Ishikawa (cell line): ENCODE measurements around the gene FGF12.

Experiments used
- CEBPB ChIP-seq: IDR thresholded peaks from 2 replicates; pipeline ENCODE4 v1.6.1; 2012
- CREB1 ChIP-seq: IDR thresholded peaks from 2 replicates; pipeline ENCODE4 v1.6.1; 2012; ENCODE audit warnings: low read depth
- EGR1 ChIP-seq: IDR thresholded peaks from 2 replicates; pipeline ENCODE4 v1.6.1; 2012
- EP300 ChIP-seq: IDR thresholded peaks from 2 replicates; pipeline ENCODE4 v1.6.1; 2012; ENCODE audit warnings: borderline replicate concordance
- FOXM1 ChIP-seq: IDR thresholded peaks from 2 replicates; pipeline ENCODE4 v1.6.1; 2012; ENCODE audit warnings: low read depth, borderline replicate concordance
- MAX ChIP-seq: IDR thresholded peaks from 2 replicates; pipeline ENCODE4 v1.6.1; 2012
- NFIC ChIP-seq: IDR thresholded peaks from 2 replicates; pipeline ENCODE4 v1.6.1; 2012
- RAD21 ChIP-seq: IDR thresholded peaks from 2 replicates; pipeline ENCODE4 v1.6.1; 2012; ENCODE audit warnings: low read depth
- REST ChIP-seq: IDR thresholded peaks from 2 replicates; pipeline ENCODE4 v1.6.1; 2012; ENCODE audit warnings: low read depth, mild to moderate bottlenecking
- TAF1 ChIP-seq: IDR thresholded peaks from 2 replicates; pipeline ENCODE4 v1.6.1; 2012; ENCODE audit warnings: low read depth, mild to moderate bottlenecking
- TCF12 ChIP-seq: IDR thresholded peaks from 2 replicates; pipeline ENCODE4 v1.6.1; 2012; ENCODE audit warnings: low read depth
- TEAD4 ChIP-seq: IDR thresholded peaks from 2 replicates; pipeline ENCODE4 v1.6.1; 2012
- USF1 ChIP-seq: IDR thresholded peaks from 2 replicates; pipeline ENCODE4 v1.6.1; 2012
- YY1 ChIP-seq: IDR thresholded peaks from 2 replicates; pipeline ENCODE4 v1.6.1; 2012; ENCODE audit warnings: low read depth
- ZBTB7A ChIP-seq: IDR thresholded peaks from 2 replicates; pipeline ENCODE4 v1.6.1; 2012; ENCODE audit warnings: low read depth

Gene FGF12

GRCh38 chr3:192299921-192300320, 427.4 kb downstream of the FGF12 start:
- TF ChIP-seq TCF12 (no peak), EGR1 (no peak), CEBPB (no peak), TAF1 (no peak), RAD21 (no peak), NFIC (no peak), ZBTB7A (no peak), USF1 (no peak), REST (no peak), YY1 (no peak), TEAD4 (no peak), FOXM1 (no peak), EP300 (no peak), CREB1 (no peak)

- TF ChIP-seq NFIC (no peak), CREB1 (no peak), FOXM1 (no peak)
Measured at GRCh38 chr3:192296845-192297244, 430.5 kb downstream of the FGF12 start.

GRCh38 chr3:192284443-192285072, 442.8 kb downstream of the FGF12 start:
- TF ChIP-seq USF1 (no peak), MAX (no peak), TAF1 (no peak), YY1 (no peak), TCF12 (no peak), NFIC (no peak), EGR1 (no peak), REST (no peak), ZBTB7A (no peak), EP300 (no peak), CREB1 (no peak), RAD21 (no peak)

- TF ChIP-seq REST, result no peak
- no peak for TF ChIP-seq MAX
- no peak for TF ChIP-seq EP300
- TF ChIP-seq TAF1, result no peak
- no peak for TF ChIP-seq TEAD4
- TF ChIP-seq CEBPB, result no peak
- TF ChIP-seq YY1, result no peak
- TF ChIP-seq FOXM1, result no peak
Measured at GRCh38 chr3:192281207-192281880, 446.0 kb downstream of the FGF12 start.

- TF ChIP-seq RAD21 (no peak), TEAD4 (no peak), CEBPB (no peak), EGR1 (no peak), MAX (no peak), YY1 (no peak), TCF12 (no peak), TAF1 (no peak), FOXM1 (no peak), REST (no peak), NFIC (no peak), EP300 (no peak), CREB1 (no peak), ZBTB7A (no peak), USF1 (no peak)
Measured at GRCh38 chr3:192279664-192280063, 447.7 kb downstream of the FGF12 start.
